Endometrium (tissue), 2 donors: ENCODE measurements around the gene UBXN6.
A peak's percentile ranks its signal among the peaks of the same experiment; 100 is the strongest.

Experiments
- FAIRE-seq: peaks from 2 replicates; lab custom pipeline; 2012; peaks lifted over from hg19 to GRCh38; lab: Jason Lieb, UNC
- donor health status: control.
- donor health status: control.

The UBXN6 gene, protein sequence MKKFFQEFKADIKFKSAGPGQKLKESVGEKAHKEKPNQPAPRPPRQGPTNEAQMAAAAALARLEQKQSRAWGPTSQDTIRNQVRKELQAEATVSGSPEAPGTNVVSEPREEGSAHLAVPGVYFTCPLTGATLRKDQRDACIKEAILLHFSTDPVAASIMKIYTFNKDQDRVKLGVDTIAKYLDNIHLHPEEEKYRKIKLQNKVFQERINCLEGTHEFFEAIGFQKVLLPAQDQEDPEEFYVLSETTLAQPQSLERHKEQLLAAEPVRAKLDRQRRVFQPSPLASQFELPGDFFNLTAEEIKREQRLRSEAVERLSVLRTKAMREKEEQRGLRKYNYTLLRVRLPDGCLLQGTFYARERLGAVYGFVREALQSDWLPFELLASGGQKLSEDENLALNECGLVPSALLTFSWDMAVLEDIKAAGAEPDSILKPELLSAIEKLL

GRCh38 chr19:4457654-4458395 is at the start of gene UBXN6:
Gene UBXN6, minus strand, starts transcription at chr19:4457794. Its CDS starts 97 bp downstream, at chr19:4457697.
- FAIRE-seq, result peak; percentile 90

DNA sequence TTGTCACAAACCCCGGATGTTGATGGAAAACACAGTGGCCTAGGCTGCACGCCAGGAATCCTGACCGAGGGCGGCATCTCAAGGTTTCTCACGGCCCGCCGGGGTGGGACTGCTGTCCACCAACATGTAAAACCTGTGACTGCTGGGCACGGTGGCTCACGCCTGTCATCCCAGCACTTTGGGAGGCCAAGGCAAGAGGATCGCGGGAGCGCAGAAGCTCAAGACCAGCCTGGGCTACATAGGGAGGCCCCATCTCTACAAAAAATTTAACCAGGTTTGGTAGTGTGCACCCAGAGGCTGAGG is 49.5 kb upstream of the UBXN6 start:
- no peak for FAIRE-seq

DNA sequence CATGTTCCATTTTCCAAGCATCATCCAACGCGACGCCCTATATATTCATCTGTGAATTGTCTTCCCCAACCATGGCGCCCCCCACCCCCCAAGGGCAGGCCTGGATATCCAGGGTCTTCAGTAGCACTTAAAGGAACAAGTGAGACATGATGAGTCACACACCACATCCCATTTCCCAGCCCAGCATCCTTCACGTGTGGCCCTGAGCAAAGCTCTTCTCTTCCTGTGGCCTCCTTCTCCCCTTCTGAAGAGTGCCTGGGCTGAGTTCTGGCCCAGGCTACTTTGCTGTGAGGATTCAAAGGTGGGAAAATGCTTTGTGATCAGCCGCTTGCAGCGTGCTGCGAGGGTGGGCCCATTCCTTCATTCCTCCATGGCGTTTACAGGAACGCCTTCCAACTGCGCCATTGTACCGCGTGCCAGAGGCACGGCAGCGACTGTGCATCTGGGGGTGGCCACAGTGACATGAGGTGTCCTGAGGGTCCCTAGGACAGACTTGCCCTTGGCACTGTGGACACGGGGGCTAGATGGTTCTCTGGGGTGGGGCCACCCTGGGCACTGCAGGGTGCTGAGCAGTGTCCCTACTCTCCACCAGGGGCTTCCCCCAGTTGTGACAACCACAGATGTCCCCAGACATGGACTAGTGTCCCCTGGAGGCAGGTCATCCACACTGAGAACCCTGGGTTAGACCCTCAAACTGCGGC is 49.0 kb upstream of the UBXN6 start:
- no peak for FAIRE-seq

- no peak for FAIRE-seq
Measured at GRCh38 chr19:4505570-4506448, 48.2 kb upstream of the UBXN6 start.

GRCh38 chr19:4504891-4505569 is 47.4 kb upstream of the UBXN6 start:
- FAIRE-seq, result no peak

DNA sequence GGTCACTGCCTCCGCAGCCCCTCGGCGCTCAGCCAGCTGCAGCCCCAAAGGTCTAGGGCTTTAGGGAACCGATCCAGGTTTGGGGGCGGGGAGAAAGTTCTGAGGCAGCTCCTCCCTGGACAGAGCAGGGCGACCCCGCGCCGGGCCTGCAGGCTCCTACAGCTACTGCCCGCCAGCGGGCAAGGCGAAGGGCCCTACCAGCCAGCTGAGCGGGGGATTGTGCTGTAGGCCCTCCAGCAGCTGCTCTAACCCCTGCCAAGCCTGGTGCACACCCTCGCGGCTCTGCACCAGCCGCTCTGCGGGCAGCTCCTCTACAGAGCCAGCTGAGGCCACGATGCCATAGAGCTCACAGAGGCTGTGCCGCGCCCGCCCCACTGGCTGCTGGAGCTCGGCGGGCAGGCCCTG is 46.7 kb upstream of the UBXN6 start:
- no peak for FAIRE-seq

DNA sequence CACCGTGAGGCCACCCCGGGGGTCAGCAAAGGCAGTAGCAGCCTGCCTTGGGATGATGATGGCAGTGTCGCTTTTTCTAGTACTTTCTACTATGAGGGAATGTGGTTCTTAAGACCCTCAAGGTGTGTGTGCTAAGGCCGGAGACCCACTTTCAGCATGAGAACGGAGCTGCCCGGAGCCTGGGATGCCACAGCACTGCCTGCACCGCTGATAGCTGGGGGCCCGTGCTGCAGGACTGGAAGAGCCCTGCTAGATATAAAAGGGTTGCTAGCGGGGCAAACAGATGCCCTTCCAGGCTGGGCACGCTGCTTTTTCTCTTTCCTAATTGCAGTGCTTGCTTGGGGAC is 46.2 kb upstream of the UBXN6 start:
- no peak for FAIRE-seq

- FAIRE-seq, result no peak
Measured at GRCh38 chr19:4503132-4503824, 45.7 kb upstream of the UBXN6 start.

- no peak for FAIRE-seq
Measured at GRCh38 chr19:4502282-4503131, 44.9 kb upstream of the UBXN6 start.

GRCh38 chr19:4501691-4502090 is 44.1 kb upstream of the UBXN6 start:
- FAIRE-seq, result no peak

- no peak for FAIRE-seq
Measured at GRCh38 chr19:4500841-4501591, 43.4 kb upstream of the UBXN6 start.

GRCh38 chr19:4499855-4500254 is 42.3 kb upstream of the UBXN6 start:
- FAIRE-seq, result no peak

DNA sequence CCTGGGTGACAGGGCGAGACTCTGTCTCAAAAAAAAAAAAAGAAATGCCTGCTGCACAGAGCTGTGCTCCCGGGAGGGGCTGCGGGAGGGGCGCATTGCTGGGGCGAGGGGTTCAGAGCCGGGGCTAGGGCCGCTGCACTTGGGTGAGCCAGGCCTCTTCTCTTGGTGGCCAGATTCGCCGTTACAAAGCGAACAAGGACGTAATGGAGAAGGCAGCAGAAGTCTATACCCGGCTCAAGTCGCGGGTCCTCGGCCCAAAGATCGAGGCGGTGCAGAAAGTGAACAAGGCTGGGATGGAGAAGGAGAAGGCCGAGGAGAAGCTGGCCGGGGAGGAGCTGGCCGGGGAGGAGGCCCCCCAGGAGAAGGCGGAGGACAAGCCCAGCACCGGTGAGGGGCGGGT is 41.7 kb upstream of the UBXN6 start:
- FAIRE-seq, result no peak

- FAIRE-seq, result no peak
Measured at GRCh38 chr19:4498694-4499093, 41.1 kb upstream of the UBXN6 start.

DNA sequence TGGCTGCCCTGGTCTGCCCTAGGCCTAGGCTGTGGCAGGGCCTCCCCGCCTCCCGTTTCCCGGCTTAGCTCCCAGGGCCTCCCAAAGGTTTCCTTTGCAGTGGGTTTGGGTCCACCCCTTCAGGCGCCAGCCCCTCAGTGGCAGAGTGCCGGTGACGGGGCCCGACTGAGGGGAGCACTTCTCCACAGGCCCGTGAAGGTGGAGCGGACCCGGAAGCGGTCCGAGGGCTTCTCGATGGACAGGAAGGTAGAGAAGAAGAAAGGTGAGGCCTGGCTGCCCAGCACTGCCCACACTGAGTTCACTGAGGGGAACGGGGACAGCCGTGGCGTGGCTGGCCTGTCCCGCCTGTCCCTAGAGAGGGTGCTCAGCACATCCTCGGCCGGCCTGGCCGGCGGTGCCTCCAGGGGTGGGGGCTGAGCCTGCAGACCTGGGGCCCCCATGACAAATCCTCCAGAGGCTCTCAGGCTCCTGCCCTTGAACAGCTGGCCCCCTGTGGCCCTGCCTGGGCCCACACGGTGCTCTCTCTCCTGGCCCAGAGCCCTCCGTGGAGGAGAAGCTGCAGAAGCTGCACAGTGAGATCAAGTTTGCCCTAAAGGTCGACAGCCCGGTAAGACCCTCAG is 40.3 kb upstream of the UBXN6 start:
- FAIRE-seq, result no peak

- no peak for FAIRE-seq
Measured at GRCh38 chr19:4496304-4496703, 38.7 kb upstream of the UBXN6 start.

DNA sequence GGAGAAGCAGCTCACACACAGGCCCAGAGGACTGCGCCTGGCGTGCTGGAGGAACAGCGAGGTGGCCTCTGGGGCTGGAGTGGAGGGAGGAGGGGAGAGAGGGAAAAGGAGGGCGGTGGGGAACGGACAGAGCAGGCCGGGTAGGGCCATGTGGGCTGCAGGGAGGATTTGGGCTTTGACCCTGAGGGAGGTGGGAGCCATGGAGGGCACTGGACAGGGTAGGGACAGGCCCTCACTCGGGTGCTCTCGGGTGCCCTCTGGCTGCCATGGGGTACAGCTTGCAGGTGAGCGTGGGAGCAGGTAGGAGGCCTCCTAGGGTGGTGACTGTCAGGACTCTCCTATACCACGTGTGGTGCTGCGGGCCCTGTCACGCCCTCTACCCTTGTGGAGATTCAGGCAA is 37.9 kb upstream of the UBXN6 start:
- FAIRE-seq, result no peak

DNA sequence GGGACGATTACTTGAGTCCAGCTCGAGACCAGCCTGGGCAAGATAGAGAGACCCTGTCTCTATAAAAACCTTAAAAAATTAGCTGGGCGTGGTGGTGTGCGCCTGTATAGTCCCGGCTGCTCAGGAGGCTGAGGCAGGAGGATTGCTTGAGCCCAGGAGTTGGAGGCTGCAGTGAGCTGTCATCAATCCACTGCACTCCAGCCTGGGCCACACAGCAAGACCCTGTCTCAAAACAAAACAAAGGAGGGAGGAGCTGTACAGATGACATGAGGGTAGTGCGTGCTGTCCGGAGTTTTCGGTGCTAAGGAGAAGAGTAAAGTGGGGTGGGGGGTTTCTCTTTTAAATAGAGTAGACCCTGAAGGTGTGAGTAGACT is 37.1 kb upstream of the UBXN6 start:
- no peak for FAIRE-seq
